Measurements from ENCODE around the gene DDO. TPM values are rescaled to one million over a fixed set of nuclear protein-coding genes. Genes with fewer than 3 reads are reported as not detected.

Gene DDO
- total and polyA plus RNA-seq, 2 experiments from 2014 or later = 0.10 TPM; not detected in 1

- ATAC-seq = no peak
- DNase-seq (ENCODE audit: low spot score) = no peak
- H2AFZ ChIP-seq = no peak overlapping the region
Measured at GRCh38 chr6:110456694-110457093, 41.3 kb upstream of the DDO start.

More at GRCh38 chr6:110456694-110457093, 41.3 kb upstream of the DDO start:
- H3K4me1 Mint-ChIP-seq = peaks cover 3% of the 10 kb centered on the region; the same call in 1 of the 3 replicates
- peaks cover 5% of the 10 kb centered on the region for H3K9me3 Mint-ChIP-seq
- no peak overlapping the region for H3K4me2 ChIP-seq
- no peak overlapping the region for H3K4me3 ChIP-seq
- no peak overlapping the region for H3K27ac ChIP-seq (ENCODE audit: low read depth)
- TF ChIP-seq ZNF462 (CRISPR knock-in tag; IDR thresholded peaks at IDR 0.05) (no peak), CREB1 (CRISPR knock-in tag; IDR thresholded peaks at IDR 0.05; ENCODE audit: low read depth) (no peak), EZH2phosphoT487 (IDR thresholded peaks at IDR 0.05; ENCODE audit: unreplicated experiment) (no peak), STAT1 (IDR thresholded peaks at IDR 0.05; ENCODE audit: unreplicated experiment) (no peak)
- H3K27me3 ChIP-seq (ENCODE audit: insufficient read depth) = no peaks in the 10 kb centered on the region
- no peak overlapping the region for H3K4me3 Mint-ChIP-seq
- H3K79me2 ChIP-seq (replicated peaks; ENCODE audit: insufficient read depth) = no peaks in the 10 kb centered on the region
- H3K9me2 ChIP-seq (ENCODE audit: insufficient read depth) = peaks cover 5% of the 10 kb centered on the region; the same call in 1 of the 2 replicates
- H3K4me1 ChIP-seq (ENCODE audit: insufficient read depth) = peaks cover 4% of the 10 kb centered on the region; the same call in 1 of the 2 replicates
- no peaks in the 10 kb centered on the region for H3F3A ChIP-seq (replicated peaks; ENCODE audit: low read depth)
- no peaks in the 10 kb centered on the region; the same call in 1 of the 2 replicates for H3K36me3 ChIP-seq (ENCODE audit: insufficient read depth)
- no peaks in the 10 kb centered on the region for H3K27me3 Mint-ChIP-seq (ENCODE audit: insufficient read depth, low read depth, poor library complexity)
- no peaks in the 10 kb centered on the region for H4K20me1 ChIP-seq (replicated peaks; ENCODE audit: insufficient read depth)
- H3K36me3 Mint-ChIP-seq (ENCODE audit: low read depth) = peaks cover 3% of the 10 kb centered on the region; the same call in 2 of the 3 replicates
- H3K27ac Mint-ChIP-seq = no peak overlapping the region
